H9 (cell line): Measurements from ENCODE around the gene PRRT2. TPM values are rescaled to one million over a fixed set of nuclear protein-coding genes. Genes with fewer than 3 reads are reported as not detected.

Source experiments
- DNase-seq: peaks from one replicate; pipeline ENCODE4 v3.0.0-alpha.2; 2017
- H2AFZ ChIP-seq: one replicate; pipeline ENCODE4 v1.6.1; 2013; ENCODE audit warnings: mild to moderate bottlenecking, low read length, control low read depth, moderate library complexity
- H2AK5ac ChIP-seq: 2 replicates; pipeline ENCODE4 v1.6.1; 2013; ENCODE audit warnings: low read length, control low read depth, mixed read lengths; ENCODE audit not compliant: insufficient read length
- H2BK120ac ChIP-seq: one replicate; pipeline ENCODE4 v1.6.1; 2013; ENCODE audit warnings: low read depth, mild to moderate bottlenecking, low read length, control low read depth, inconsistent platforms; ENCODE audit not compliant: poor library complexity, severe bottlenecking
- H2BK12ac ChIP-seq: 2 replicates; pipeline ENCODE4 v1.6.1; 2013; ENCODE audit warnings: low read length, control low read depth, mixed read lengths, low read depth; ENCODE audit not compliant: insufficient read length
- H2BK15ac ChIP-seq: 2 replicates; pipeline ENCODE4 v1.6.1; 2013; ENCODE audit warnings: low read depth, low read length, control low read depth
- H2BK20ac ChIP-seq: one replicate; pipeline ENCODE4 v1.6.1; 2013; ENCODE audit warnings: low read depth, mild to moderate bottlenecking, low read length, control low read depth, inconsistent platforms; ENCODE audit not compliant: poor library complexity, severe bottlenecking
- H2BK5ac ChIP-seq: 2 replicates; pipeline ENCODE4 v1.6.1; 2013; ENCODE audit warnings: low read length, control low read depth, mixed read lengths; ENCODE audit not compliant: insufficient read length
- H3K14ac ChIP-seq: 2 replicates; pipeline ENCODE4 v1.6.1; 2013; ENCODE audit warnings: low read length, control low read depth; ENCODE audit not compliant: insufficient read depth
- H3K18ac ChIP-seq: 2 replicates; pipeline ENCODE4 v1.6.1; 2013; ENCODE audit warnings: low read depth, mild to moderate bottlenecking, mixed read lengths, low read length, control low read depth; ENCODE audit not compliant: insufficient read length
- H3K23ac ChIP-seq: 2 replicates; pipeline ENCODE4 v1.6.1; 2013; ENCODE audit warnings: low read length, control low read depth, mixed read lengths, low read depth; ENCODE audit not compliant: insufficient read length
- H3K23me2 ChIP-seq: 2 replicates; pipeline ENCODE4 v1.6.1; 2013; ENCODE audit warnings: low read depth, mild to moderate bottlenecking, mixed read lengths, low read length, control low read depth; ENCODE audit not compliant: insufficient read length, poor library complexity, severe bottlenecking
- H3K27ac ChIP-seq: 2 replicates; pipeline ENCODE4 v1.5.1; 2013; ENCODE audit warnings: low read length, control low read depth, mixed read lengths, low read depth; ENCODE audit not compliant: insufficient read length
- H3K27me3 ChIP-seq: 2 replicates; pipeline ENCODE4 v1.6.1; 2013; ENCODE audit warnings: low read length, control low read depth, inconsistent platforms; ENCODE audit not compliant: insufficient read depth
- H3K4ac ChIP-seq: 2 replicates; pipeline ENCODE4 v1.6.1; 2013; ENCODE audit warnings: low read depth, mild to moderate bottlenecking, control low read depth, inconsistent platforms, low read length, moderate library complexity
- H3K4me1 ChIP-seq: 2 replicates; pipeline ENCODE4 v1.6.1; 2013; ENCODE audit warnings: low read length, control low read depth, inconsistent platforms; ENCODE audit not compliant: insufficient read depth
- H3K4me2 ChIP-seq: 2 replicates; pipeline ENCODE4 v1.6.1; 2013; ENCODE audit warnings: low read length, control low read depth, mixed read lengths; ENCODE audit not compliant: insufficient read length, insufficient read depth
- H3K56ac ChIP-seq: 2 replicates; pipeline ENCODE4 v1.6.1; 2013; ENCODE audit warnings: low read depth, mild to moderate bottlenecking, mixed read lengths, low read length, control low read depth; ENCODE audit not compliant: insufficient read length
- H3K79me1 ChIP-seq: 2 replicates; pipeline ENCODE4 v1.6.1; 2013; ENCODE audit warnings: low read depth, mild to moderate bottlenecking, moderate library complexity, low read length, control low read depth, inconsistent platforms; ENCODE audit not compliant: insufficient read depth, poor library complexity, severe bottlenecking
- H3K79me2 ChIP-seq: 2 replicates; pipeline ENCODE4 v1.6.1; 2013; ENCODE audit warnings: low read length, control low read depth, inconsistent platforms; ENCODE audit not compliant: insufficient read depth
- H3K9ac ChIP-seq: 2 replicates; pipeline ENCODE4 v1.6.1; 2013; ENCODE audit warnings: low read length, control low read depth, mixed read lengths; ENCODE audit not compliant: insufficient read length; ENCODE audit errors: extremely low read depth
- H3K9me3 ChIP-seq: one replicate; pipeline ENCODE4 v1.6.1; 2013; ENCODE audit warnings: low read depth, low read length, inconsistent platforms; ENCODE audit not compliant: control insufficient read depth
- H3T11ph ChIP-seq: one replicate; pipeline ENCODE4 v1.6.1; 2013; ENCODE audit warnings: mild to moderate bottlenecking, low read length, control low read depth, inconsistent platforms
- H4K20me1 ChIP-seq: one replicate; pipeline ENCODE4 v1.6.1; 2013; ENCODE audit not compliant: control insufficient read depth, insufficient read length, insufficient read depth
- H4K5ac ChIP-seq: 2 replicates; pipeline ENCODE4 v1.6.1; 2013; ENCODE audit warnings: low read depth, mild to moderate bottlenecking, mixed read lengths, low read length, control low read depth; ENCODE audit not compliant: insufficient read length
- H4K8ac ChIP-seq: replicated peaks from 2 replicates; pipeline ENCODE4 v1.6.1; 2013; ENCODE audit warnings: low read length, control low read depth, mixed read lengths, low read depth; ENCODE audit not compliant: insufficient read length
- H4K91ac ChIP-seq: 2 replicates; pipeline ENCODE4 v1.6.1; 2013; ENCODE audit warnings: low read depth, mild to moderate bottlenecking, moderate library complexity, mixed read lengths, low read length, control low read depth; ENCODE audit not compliant: insufficient read length
- H3K27ac Mint-ChIP-seq, 3 experiments: 2 replicates in 2 of 3; 3 replicates in 1 of 3; pipeline ENCODE4 v1.8.0; 2020 to 2021; ENCODE audit warnings: mixed read lengths in 3 of 3, mild to moderate bottlenecking in 1 of 3, moderate library complexity in 1 of 3
- H3K27me3 Mint-ChIP-seq: 2 replicates; pipeline ENCODE4 v1.8.0; 2021; ENCODE audit warnings: low read depth, mild to moderate bottlenecking, moderate library complexity, mixed read lengths
- H3K36me3 Mint-ChIP-seq, 3 experiments: 2 replicates in 2 of 3; 3 replicates in 1 of 3; pipeline ENCODE4 v1.8.0; 2020 to 2021; ENCODE audit warnings: low read depth in 3 of 3, mixed read lengths in 3 of 3; ENCODE audit not compliant: insufficient read depth in 1 of 3
- H3K4me1 Mint-ChIP-seq, 2 experiments: 2 replicates each; pipeline ENCODE4 v1.8.0; 2020; ENCODE audit warnings: mixed read lengths in 2 of 2
- H3K4me3 Mint-ChIP-seq, 2 experiments: 2 replicates in 1 of 2; 3 replicates in 1 of 2; pipeline ENCODE4 v1.8.0; 2020 to 2021; ENCODE audit warnings: mild to moderate bottlenecking in 2 of 2, mixed read lengths in 2 of 2, moderate library complexity in 1 of 2
- H3K9me3 Mint-ChIP-seq, 2 experiments: 2 replicates in 1 of 2; 3 replicates in 1 of 2; pipeline ENCODE4 v1.8.0; 2020; ENCODE audit warnings: mild to moderate bottlenecking in 2 of 2, mixed read lengths in 2 of 2, moderate library complexity in 1 of 2
- WGBS: extraction: QIAGEN DNeasy Blood & Tissue Kit; methylation state at CpG from one replicate; pipeline ENCODE4 v1.1.7; 2013; ENCODE audit warnings: missing lambda C conversion rate, low lambda C conversion rate, mixed read lengths; ENCODE audit not compliant: insufficient read length; ENCODE audit errors: extremely low coverage; 5-methylcytosine and 5-hydroxymethylcytosine counted together
- total RNA-seq: library from RNA; stranded (reverse); gene quantifications from 2 replicates; pipeline ENCODE4 v1.2.1, GENCODE V29; 2021
- TF ChIP-seq, protein P1 (sequence below): fragments of 200-600 bp; sonication (generic); conservative IDR thresholded peaks from 3 replicates; pipeline ENCODE4 v1.8.0; 2021; ENCODE audit warnings: antibody characterized with exemption, mild to moderate bottlenecking

Gene PRRT2
- total RNA-seq, 1 experiment from 2014 or later = 14.6 TPM

DNA sequence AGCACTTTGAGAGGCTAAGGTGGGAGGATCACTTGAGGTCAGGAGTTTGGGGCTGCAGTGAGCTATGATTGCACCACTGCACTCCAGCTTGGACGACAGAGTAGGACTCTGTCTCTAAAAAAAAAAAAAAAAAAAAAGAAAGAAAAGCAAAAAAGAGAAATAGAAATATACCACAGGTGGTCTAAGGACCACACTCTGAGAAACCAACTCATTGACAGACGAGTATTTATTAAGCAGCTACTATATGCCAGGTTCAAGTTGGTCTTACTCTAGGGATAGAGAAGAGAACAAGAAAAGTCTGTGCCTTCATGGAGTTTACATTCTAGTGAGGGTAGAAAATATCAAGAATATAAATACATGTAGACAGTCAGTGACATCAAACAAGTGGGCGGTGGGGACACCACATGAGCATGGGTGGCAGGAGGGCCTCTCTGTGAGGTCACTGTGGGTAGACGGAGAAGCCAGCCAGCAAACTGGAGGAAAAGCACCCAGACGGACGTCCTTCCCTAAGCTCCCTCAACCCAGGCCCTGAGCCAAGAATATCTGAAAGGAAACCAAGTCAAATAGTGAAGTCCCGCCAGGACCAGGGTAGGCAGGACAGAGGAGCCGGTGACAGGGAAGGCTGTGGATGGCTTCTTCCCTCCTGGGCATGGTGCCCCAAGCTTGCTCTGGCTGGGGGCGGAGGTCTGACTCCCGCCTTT is 46.3 kb downstream of the PRRT2 start:
- no peak overlapping the region for H2BK20ac ChIP-seq
- no CpG with 5 or more reads among the region's 10 CpGs for WGBS
- no peak overlapping the region for H3K4ac ChIP-seq
- H4K20me1 ChIP-seq = no peaks in the 10 kb centered on the region
- H3K56ac ChIP-seq = no peak overlapping the region
- H3K9me3 ChIP-seq = no peaks in the 10 kb centered on the region
- no peak overlapping the region for H2BK120ac ChIP-seq
- no peaks in the 10 kb centered on the region; the same call in 1 of the 2 replicates for H3K4me1 ChIP-seq
- Mint-ChIP-seq H3K4me3 (no peak overlapping the region), H3K27me3 (no peaks in the 10 kb centered on the region), H3K4me1 (peaks cover 5 to 9% of the 10 kb centered on the region in 2 experiments), H3K27ac (no peak overlapping the region), H3K9me3 (no peaks in the 10 kb centered on the region), H3K36me3 (peaks cover 17 to 33% (median 31%) of the 10 kb centered on the region in 3 experiments; a peak in 6 of 7 replicates)
- H3K23ac ChIP-seq = no peak overlapping the region
- H3K27ac ChIP-seq = no peak overlapping the region
- H4K5ac ChIP-seq = no peak overlapping the region
- H3K23me2 ChIP-seq = peaks cover 7% of the 10 kb centered on the region
- H4K8ac ChIP-seq = no peak overlapping the region
- DNase-seq = no peak
- no peak overlapping the region for H3K18ac ChIP-seq
- peaks cover 8% of the 10 kb centered on the region for H3K79me1 ChIP-seq
- no peak overlapping the region for H3K9ac ChIP-seq
- H2BK15ac ChIP-seq = no peak overlapping the region
- no peaks in the 10 kb centered on the region for H3K27me3 ChIP-seq
- no peak overlapping the region for H2BK12ac ChIP-seq
- no peak overlapping the region for H3K14ac ChIP-seq
- no peak overlapping the region for H3T11ph ChIP-seq
- H3K79me2 ChIP-seq = no peaks in the 10 kb centered on the region
- TF ChIP-seq, protein P1, sequence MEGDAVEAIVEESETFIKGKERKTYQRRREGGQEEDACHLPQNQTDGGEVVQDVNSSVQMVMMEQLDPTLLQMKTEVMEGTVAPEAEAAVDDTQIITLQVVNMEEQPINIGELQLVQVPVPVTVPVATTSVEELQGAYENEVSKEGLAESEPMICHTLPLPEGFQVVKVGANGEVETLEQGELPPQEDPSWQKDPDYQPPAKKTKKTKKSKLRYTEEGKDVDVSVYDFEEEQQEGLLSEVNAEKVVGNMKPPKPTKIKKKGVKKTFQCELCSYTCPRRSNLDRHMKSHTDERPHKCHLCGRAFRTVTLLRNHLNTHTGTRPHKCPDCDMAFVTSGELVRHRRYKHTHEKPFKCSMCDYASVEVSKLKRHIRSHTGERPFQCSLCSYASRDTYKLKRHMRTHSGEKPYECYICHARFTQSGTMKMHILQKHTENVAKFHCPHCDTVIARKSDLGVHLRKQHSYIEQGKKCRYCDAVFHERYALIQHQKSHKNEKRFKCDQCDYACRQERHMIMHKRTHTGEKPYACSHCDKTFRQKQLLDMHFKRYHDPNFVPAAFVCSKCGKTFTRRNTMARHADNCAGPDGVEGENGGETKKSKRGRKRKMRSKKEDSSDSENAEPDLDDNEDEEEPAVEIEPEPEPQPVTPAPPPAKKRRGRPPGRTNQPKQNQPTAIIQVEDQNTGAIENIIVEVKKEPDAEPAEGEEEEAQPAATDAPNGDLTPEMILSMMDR = no peak
- H2AK5ac ChIP-seq = no peak overlapping the region
- H2BK5ac ChIP-seq = no peak overlapping the region
- no peak overlapping the region for H2AFZ ChIP-seq
- H4K91ac ChIP-seq = no peak overlapping the region
- H3K4me2 ChIP-seq = no peak overlapping the region
